Thymus (tissue), 11 donors: ENCODE data around the gene IFI27. TPM values are rescaled to one million over a fixed set of nuclear protein-coding genes. Genes with fewer than 3 reads are reported as not detected.

Experiments
- DNase-seq, 9 donors: peaks; one replicate each; pipeline ENCODE4 v3.0.0-alpha.2; 2013; ENCODE audit warnings: low spot score in 9 of 9, low read depth in 6 of 9, missing footprints in 1 of 9
- H3K27ac ChIP-seq, 2 donors: one replicate each; pipeline ENCODE4 v1.5.1; 2013; ENCODE audit warnings: control low read depth in 1 of 2, low read depth in 1 of 2, low read length in 1 of 2, mild to moderate bottlenecking in 1 of 2, moderate library complexity in 1 of 2
- H3K27me3 ChIP-seq, 2 donors: one replicate each; pipeline ENCODE4 v1.5.1; 2013; ENCODE audit warnings: low read length in 1 of 2; ENCODE audit not compliant: control insufficient read depth in 2 of 2, insufficient read depth in 1 of 2
- H3K36me3 ChIP-seq, 2 donors: one replicate each; pipeline ENCODE4 v1.5.1; 2013; ENCODE audit warnings: low read length in 1 of 2, mild to moderate bottlenecking in 1 of 2, moderate library complexity in 1 of 2; ENCODE audit not compliant: control insufficient read depth in 2 of 2, insufficient read depth in 2 of 2
- H3K4me1 ChIP-seq, 2 donors: one replicate each; pipeline ENCODE4 v1.5.1; 2013; ENCODE audit warnings: low read length in 2 of 2; ENCODE audit not compliant: control insufficient read depth in 2 of 2, insufficient read depth in 2 of 2
- H3K4me3 ChIP-seq, 2 donors: one replicate each; pipeline ENCODE4 v1.5.1; 2013; ENCODE audit warnings: low read length in 2 of 2, control low read depth in 1 of 2, mild to moderate bottlenecking in 1 of 2
- H3K9me3 ChIP-seq, 2 donors: one replicate each; pipeline ENCODE4 v1.5.1; 2013; ENCODE audit warnings: low read length in 1 of 2, mild to moderate bottlenecking in 1 of 2; ENCODE audit not compliant: control insufficient read depth in 2 of 2, insufficient read depth in 1 of 2
- WGBS: extraction: QIAGEN DNeasy Blood & Tissue Kit; methylation state at CpG from one replicate; pipeline ENCODE4 v1.1.7; 2013; 5-methylcytosine and 5-hydroxymethylcytosine counted together
- polyA plus RNA-seq: library from polyadenylated mRNA; stranded (reverse); fragments of 200-250 nt; gene quantifications from one replicate; pipeline ENCODE4 v1.2.3, GENCODE V29; 2013
- total RNA-seq: library from RNA; stranded (reverse); fragments of 120-200 nt; gene quantifications from one replicate; pipeline ENCODE4 v1.2.4, GENCODE V29; 2013
- donor health status: healthy.

The IFI27 gene
- total and polyA plus RNA-seq, 2 donors: 360 to 839 TPM

DNA sequence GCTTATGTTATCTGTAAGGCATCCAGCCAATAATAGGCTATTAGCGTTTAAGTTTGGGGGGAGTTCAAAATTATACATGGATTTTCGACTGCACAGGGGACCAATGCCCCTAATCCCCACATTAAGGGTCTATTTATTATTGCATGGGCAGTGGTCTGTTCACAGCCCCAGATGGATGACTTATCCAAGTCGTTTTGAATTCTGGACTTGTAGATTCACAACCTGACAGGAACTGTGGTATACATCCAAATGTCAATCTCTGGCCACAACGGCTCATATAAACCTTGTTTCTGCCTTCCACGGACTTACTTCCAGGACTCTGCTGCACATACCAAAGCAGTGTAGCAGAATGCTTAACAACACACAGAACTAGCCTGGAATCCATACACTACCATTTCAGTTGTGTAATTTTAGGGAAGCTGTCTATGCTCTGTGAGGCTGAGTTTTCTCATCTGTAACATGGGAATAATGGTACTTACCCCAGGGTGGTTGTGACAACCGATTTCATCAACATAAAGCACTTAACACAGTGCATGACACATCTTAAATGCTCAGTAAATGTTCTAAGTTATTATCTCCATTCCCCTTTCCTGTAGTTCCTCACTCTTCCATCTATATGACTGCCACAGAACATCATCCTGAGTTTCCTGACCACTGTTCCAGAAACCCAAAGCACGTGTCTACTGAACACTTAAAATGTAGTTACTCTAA is 33.3 kb upstream of the IFI27 start:
- peak overlapping the region in 1 of 2 donors; percentile 8 for H3K27ac ChIP-seq
- H3K4me3 ChIP-seq: peak overlapping the region in 1 of 2 donors; percentile 17
- no peak for DNase-seq
- 94% methylated on average over 7 of the region's 7 CpGs for WGBS
- peaks cover 12 to 19% of the 10 kb centered on the region in 2 donors for H3K36me3 ChIP-seq
- H3K4me1 ChIP-seq: peaks cover 21 to 24% of the 10 kb centered on the region in 2 donors
- no peaks in the 10 kb centered on the region for H3K27me3 ChIP-seq
- peaks cover 0 to 3% of the 10 kb centered on the region in 2 donors for H3K9me3 ChIP-seq

DNA sequence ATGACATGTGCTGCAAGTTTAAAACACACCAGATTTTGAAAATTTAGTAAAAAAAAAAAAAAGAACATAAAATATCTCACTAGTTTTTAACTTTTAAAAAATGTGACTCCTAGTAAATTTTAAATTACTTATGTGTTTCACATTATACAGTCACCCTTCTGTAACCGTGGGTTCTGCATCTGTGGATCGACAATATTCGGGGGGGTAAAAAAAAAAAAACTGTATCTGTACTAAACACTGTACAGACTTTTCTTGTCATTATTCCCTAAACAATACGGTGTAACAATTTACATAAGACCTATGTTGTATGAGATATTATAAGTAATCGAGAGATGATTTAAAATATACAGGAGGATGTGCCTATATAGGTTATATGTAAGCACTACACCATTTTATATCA is 32.7 kb upstream of the IFI27 start:
- WGBS: 96% methylated on average over 5 of the region's 5 CpGs
- Histone ChIP-seq H3K9me3 (no peaks in the 10 kb centered on the region), H3K4me3 (no peak overlapping the region), H3K36me3 (peaks cover 12 to 19% of the 10 kb centered on the region in 2 donors), H3K27ac (no peak overlapping the region), H3K4me1 (peaks cover 21 to 24% of the 10 kb centered on the region in 2 donors), H3K27me3 (no peaks in the 10 kb centered on the region)
- no peak for DNase-seq

DNA sequence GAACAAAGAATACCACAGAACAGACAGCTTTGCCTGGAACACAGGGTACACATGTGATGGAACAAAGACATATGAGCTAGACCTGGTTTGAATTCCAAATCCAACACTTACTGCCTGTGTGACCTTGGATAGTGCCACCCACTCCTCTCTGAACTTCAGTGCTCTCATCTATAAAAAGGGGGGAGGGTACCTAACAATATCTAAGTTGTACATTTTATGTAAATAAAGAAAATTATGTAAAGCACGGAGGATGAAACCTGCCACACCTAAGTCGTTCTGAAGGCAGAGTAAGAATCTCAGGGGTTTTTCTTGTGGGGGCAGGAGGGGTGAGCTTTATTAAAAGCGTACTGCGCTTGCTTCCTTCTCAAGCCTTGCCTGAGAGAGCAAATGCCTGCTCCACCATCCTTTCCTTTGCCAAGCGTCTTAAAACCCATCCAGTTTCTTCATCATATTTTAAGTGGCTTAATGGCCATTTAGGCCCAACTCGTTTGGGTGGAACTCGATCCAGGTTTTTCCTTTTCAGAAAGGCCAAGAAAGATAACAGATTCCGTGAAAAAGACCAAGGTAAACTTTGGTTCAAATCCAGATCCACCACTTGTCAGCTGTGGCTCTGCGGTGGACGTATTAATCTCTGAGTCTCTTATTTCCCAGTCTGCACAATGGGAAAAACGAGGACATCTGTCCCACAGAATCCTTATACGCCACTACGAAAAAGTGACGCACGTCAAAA is 30.5 kb upstream of the IFI27 start:
- H3K4me3 ChIP-seq: peak overlapping the region; percentile 96 to 99
- WGBS: 6% methylated on average over 15 of the region's 15 CpGs
- peaks cover 21 to 24% of the 10 kb centered on the region in 2 donors for H3K4me1 ChIP-seq
- H3K36me3 ChIP-seq: peaks cover 12 to 19% of the 10 kb centered on the region in 2 donors
- H3K27me3 ChIP-seq: no peaks in the 10 kb centered on the region
- peak in 5 of 9 donors; percentile 5 to 49 (median 22) for DNase-seq
- peak overlapping the region; percentile 94 to 98 for H3K27ac ChIP-seq
- H3K9me3 ChIP-seq: no peaks in the 10 kb centered on the region

DNA sequence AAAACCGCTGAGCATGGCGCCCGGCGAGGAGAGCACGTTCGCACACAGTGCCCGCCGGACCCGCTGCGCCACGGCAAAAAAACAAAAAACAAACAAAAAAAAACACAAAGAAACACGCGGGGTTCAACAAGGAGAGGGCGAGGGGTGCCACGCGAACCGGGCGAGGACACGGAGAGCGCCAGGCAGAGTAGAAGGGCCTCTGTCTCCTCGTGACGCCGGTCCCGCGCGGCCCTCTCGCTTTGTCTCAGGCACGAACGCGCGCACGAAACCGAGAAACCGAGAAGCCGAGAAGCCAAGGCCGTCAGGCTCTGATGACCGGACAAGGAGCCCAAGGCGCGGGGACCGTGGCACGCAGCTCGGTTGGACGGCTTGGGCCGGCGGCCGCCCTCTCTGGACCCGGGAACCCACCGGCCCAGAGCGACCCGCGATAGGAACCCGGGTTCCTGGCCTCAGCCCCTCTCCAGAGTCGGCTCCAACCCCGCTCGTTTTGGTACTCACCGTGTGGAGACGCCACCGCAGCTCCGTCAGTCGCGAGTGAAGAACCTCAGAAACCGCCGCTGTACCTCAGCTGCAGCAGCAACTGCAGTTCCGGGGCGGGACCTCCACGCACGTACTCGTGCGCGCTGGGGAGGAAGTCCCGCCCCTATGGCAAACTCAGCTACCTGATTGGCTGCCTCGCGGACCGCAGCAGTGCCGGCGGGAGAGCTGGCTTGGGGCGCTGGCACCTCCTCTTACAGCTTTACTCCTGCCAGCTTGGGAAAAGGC is 29.7 kb upstream of the IFI27 start, which contains the start of the genes DDX24 and IFI27L1:
Gene DDX24 (minus strand): TSS at position 582 of the 765 bp plus-strand sequence. CDS start 1,460 bp downstream, outside the sequence.
Gene IFI27L1 (plus strand): TSS at position 690 of the 765 bp plus-strand sequence. CDS start 15,628 bp downstream, outside the sequence.
- peaks cover 12 to 19% of the 10 kb centered on the region in 2 donors for H3K36me3 ChIP-seq
- peak within 1 kb of the TSS; percentile 94 to 98 for H3K27ac ChIP-seq
- peak; percentile 89 to 98 (median 95) for DNase-seq
- H3K4me3 ChIP-seq: peak within 1 kb of the TSS; percentile 96 to 99
- under 1% methylated on average over 77 of the region's 77 CpGs for WGBS
- no peaks in the 10 kb centered on the region for H3K9me3 ChIP-seq
- peaks cover 21 to 24% of the 10 kb centered on the region in 2 donors for H3K4me1 ChIP-seq
- H3K27me3 ChIP-seq: no peaks in the 10 kb centered on the region

DNA sequence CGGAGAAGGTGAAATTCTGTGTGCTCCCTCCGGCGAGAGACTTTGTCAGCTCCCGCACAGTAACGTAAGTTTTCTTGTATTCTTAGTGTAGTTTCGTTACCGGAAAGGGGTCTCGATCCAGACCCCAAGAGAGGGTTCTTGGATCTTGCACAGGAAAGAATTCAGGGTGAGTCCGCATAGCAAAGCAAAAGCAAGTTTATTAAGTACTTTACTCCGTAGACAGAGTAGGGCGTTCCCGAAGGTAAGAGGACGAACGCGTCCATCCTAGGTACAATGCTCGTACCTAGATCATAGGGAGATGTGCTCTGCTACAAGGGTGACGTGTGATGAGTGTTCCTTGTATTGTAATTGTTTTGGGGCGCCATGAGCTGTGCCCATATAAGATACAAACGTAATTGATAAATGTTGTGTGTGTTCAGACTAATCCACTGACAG is 29.1 kb upstream of the IFI27 start:
- H3K27me3 ChIP-seq: no peaks in the 10 kb centered on the region
- under 1% methylated on average over 19 of the region's 19 CpGs for WGBS
- no peaks in the 10 kb centered on the region for H3K9me3 ChIP-seq
- H3K36me3 ChIP-seq: peaks cover 12 to 19% of the 10 kb centered on the region in 2 donors
- H3K4me1 ChIP-seq: peaks cover 21 to 24% of the 10 kb centered on the region in 2 donors
- peak overlapping the region; percentile 94 to 98 for H3K27ac ChIP-seq
- H3K4me3 ChIP-seq: peak overlapping the region; percentile 96 to 99
- DNase-seq: no peak

DNA sequence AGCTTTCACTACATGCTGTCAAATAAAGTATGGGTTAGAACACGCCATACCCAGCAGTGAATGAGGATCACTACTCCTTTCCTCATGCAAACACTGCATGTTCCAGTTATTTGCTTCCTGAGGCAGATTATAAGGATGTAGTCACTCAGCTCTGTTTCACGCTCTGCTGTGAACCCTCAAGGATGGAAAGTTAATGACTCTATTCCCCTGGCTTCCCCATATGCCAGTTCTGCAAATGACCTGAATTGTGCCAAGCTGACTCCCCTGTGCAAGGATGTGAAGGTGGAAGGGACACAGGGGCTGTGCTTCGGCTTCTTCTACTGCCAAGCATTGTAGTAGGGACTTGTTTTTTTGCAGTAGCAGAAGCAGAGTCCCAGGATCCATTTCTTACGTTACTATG is 22.6 kb upstream of the IFI27 start:
- WGBS: 73% methylated on average over 4 of the region's 4 CpGs
- no peaks in the 10 kb centered on the region for H3K27me3 ChIP-seq
- H3K36me3 ChIP-seq: no peaks in the 10 kb centered on the region
- no peak overlapping the region for H3K27ac ChIP-seq
- no peaks in the 10 kb centered on the region for H3K4me1 ChIP-seq
- DNase-seq: no peak
- no peak overlapping the region for H3K4me3 ChIP-seq
- H3K9me3 ChIP-seq: no peaks in the 10 kb centered on the region

DNA sequence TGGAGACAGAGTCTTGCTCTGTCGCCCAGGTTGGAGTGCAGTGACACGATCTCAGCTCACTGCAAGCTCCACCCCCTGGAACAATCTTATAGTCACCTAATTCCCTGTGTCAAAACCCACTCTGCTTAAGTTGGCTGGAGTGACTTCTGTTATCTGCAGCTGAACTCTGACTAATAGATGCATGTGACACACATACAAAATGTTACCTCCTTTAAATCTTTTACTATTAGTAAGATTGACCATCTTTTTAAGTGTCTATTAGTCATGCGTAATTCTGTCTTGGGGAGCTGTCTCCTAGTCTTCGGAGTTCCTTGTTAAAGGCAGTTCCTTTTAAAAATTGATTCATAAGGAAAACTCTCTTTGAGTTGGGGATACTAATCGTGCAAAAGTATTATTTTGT is 22.0 kb upstream of the IFI27 start:
- Histone ChIP-seq H3K36me3 (no peaks in the 10 kb centered on the region), H3K27me3 (no peaks in the 10 kb centered on the region), H3K4me3 (no peak overlapping the region), H3K9me3 (no peaks in the 10 kb centered on the region), H3K27ac (no peak overlapping the region), H3K4me1 (no peaks in the 10 kb centered on the region)
- WGBS: 97% methylated on average over 5 of the region's 5 CpGs
- DNase-seq: no peak

DNA sequence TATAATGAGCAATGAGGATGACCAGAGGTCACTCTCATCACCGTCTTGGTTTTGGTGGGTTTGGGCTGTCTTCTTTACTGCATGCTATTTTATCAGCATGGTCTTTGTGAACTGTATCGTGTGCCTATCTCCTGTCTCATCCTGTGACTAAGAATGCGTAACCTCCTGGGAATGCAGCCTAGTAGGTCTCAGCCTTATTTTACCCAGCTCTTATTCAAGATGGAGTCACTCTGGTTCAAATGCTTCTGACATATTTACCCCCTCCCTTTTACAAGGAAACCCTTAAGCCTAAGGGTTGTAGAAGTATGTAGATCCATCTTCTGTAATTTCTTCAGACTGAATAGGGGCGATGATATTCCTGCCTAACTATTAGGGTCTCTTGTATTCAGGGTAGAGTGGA is 21.1 kb upstream of the IFI27 start:
- DNase-seq: no peak
- Histone ChIP-seq H3K9me3 (no peaks in the 10 kb centered on the region), H3K36me3 (no peaks in the 10 kb centered on the region), H3K27ac (no peak overlapping the region), H3K27me3 (no peaks in the 10 kb centered on the region), H3K4me1 (no peaks in the 10 kb centered on the region), H3K4me3 (no peak overlapping the region)
- whole genome bisulfite sequencing: 98% methylated on average over 4 of the region's 4 CpGs
